GM04504 (cell line): ENCODE measurements around the gene PRR22.

Experiments
- DNase-seq: peaks from one replicate; pipeline ENCODE4 v3.0.0-alpha.2; 2012; ENCODE audit warnings: low read depth

Gene PRR22

GRCh38 chr19:5784581-5785147 is at the start of gene PRR22:
PRR22 (minus strand) TSS chr19:5784746; CDS start chr19:5784660, 86 bp downstream.
- DNase-seq: no peak

- no peak for DNase-seq
Measured at GRCh38 chr19:5832527-5833216, 48.1 kb upstream of the PRR22 start.

- no peak for DNase-seq
Measured at GRCh38 chr19:5832061-5832460, 47.5 kb upstream of the PRR22 start.

- no peak for DNase-seq
Measured at GRCh38 chr19:5831159-5831558, 46.6 kb upstream of the PRR22 start.

GRCh38 chr19:5829567-5830310 is 45.2 kb upstream of the PRR22 start:
- DNase-seq: no peak

GRCh38 chr19:5828661-5829566 is 44.4 kb upstream of the PRR22 start:
- DNase-seq: no peak

- peak; percentile 66 for DNase-seq
Measured at GRCh38 chr19:5827891-5828660, 43.5 kb upstream of the PRR22 start.

- DNase-seq: no peak
Measured at GRCh38 chr19:5827342-5827890, 42.9 kb upstream of the PRR22 start.

GRCh38 chr19:5826531-5827341 is 42.2 kb upstream of the PRR22 start:
- DNase-seq: no peak

GRCh38 chr19:5825178-5825577 is 40.6 kb upstream of the PRR22 start:
- DNase-seq: no peak

- no peak for DNase-seq
Measured at GRCh38 chr19:5824751-5825150, 40.2 kb upstream of the PRR22 start.

- no peak for DNase-seq
Measured at GRCh38 chr19:5823579-5824281, 39.2 kb upstream of the PRR22 start.

GRCh38 chr19:5822181-5822844 is 37.8 kb upstream of the PRR22 start:
- no peak for DNase-seq

- DNase-seq: no peak
Measured at GRCh38 chr19:5821521-5822180, 37.1 kb upstream of the PRR22 start.

GRCh38 chr19:5820785-5821184 is 36.2 kb upstream of the PRR22 start:
- DNase-seq: no peak

- no peak for DNase-seq
Measured at GRCh38 chr19:5818594-5818993, 34.0 kb upstream of the PRR22 start.

GRCh38 chr19:5817218-5817617 is 32.7 kb upstream of the PRR22 start:
- no peak for DNase-seq

- DNase-seq: no peak
Measured at GRCh38 chr19:5814852-5815246, 30.3 kb upstream of the PRR22 start.
